Fibroblast of lung (primary cell): ENCODE results near the gene SPRY1. TPM values are rescaled to one million over a fixed set of nuclear protein-coding genes. Genes with fewer than 3 reads are reported as not detected.

Experiments
- DNase-seq, 2 donors: peaks; one replicate each; pipeline versions ENCODE4 v3.0.0 to v3.0.0-alpha.2; 2010; ENCODE audit warnings: low read depth in 2 of 2
- H2AFZ ChIP-seq: 2 replicates; pipeline ENCODE4 v1.5.1; 2012; ENCODE audit warnings: low read length, control low read depth, inconsistent platforms
- H3K27ac ChIP-seq: 2 replicates; pipeline ENCODE4 v1.5.1; 2011; ENCODE audit warnings: low read length, control low read depth; ENCODE audit not compliant: insufficient read depth
- H3K27me3 ChIP-seq: 2 replicates; pipeline ENCODE4 v1.5.1; 2011; ENCODE audit warnings: mild to moderate bottlenecking, low read length; ENCODE audit not compliant: control insufficient read depth, insufficient read depth
- H3K36me3 ChIP-seq: 2 replicates; pipeline ENCODE4 v1.5.1; 2011; ENCODE audit warnings: low read length; ENCODE audit not compliant: control insufficient read depth, insufficient read depth
- H3K4me1 ChIP-seq: 2 replicates; pipeline ENCODE4 v1.5.1; 2011; ENCODE audit warnings: low read length; ENCODE audit not compliant: control insufficient read depth, insufficient read depth; ENCODE audit errors: extremely low read depth
- H3K4me2 ChIP-seq: 2 replicates; pipeline ENCODE4 v1.5.1; 2011; ENCODE audit warnings: low read length, control low read depth; ENCODE audit not compliant: insufficient read depth; ENCODE audit errors: extremely low read depth
- H3K4me3 ChIP-seq, 4 experiments: fragments of 200-600 bp in 1 of 4; sonication (generic) in 1 of 4; replicated peaks in 1 of 4; 2 replicates each; pipeline ENCODE4 v1.5.1; 2011 to 2016; ENCODE audit warnings: low read length in 4 of 4, low read depth in 3 of 4, mild to moderate bottlenecking in 3 of 4, control low read depth in 2 of 4, inconsistent platforms in 1 of 4, mixed read lengths in 1 of 4; ENCODE audit not compliant: insufficient read depth in 1 of 4; ENCODE audit errors: control extremely low read depth in 1 of 4
- H3K79me2 ChIP-seq: 2 replicates; pipeline ENCODE4 v1.5.1; 2012; ENCODE audit warnings: mild to moderate bottlenecking, low read length, inconsistent platforms; ENCODE audit not compliant: control insufficient read depth, insufficient read depth
- H3K9ac ChIP-seq: 2 replicates; pipeline ENCODE4 v1.5.1; 2011; ENCODE audit warnings: mild to moderate bottlenecking, low read length, control low read depth; ENCODE audit not compliant: insufficient read depth
- H3K9me3 ChIP-seq: 2 replicates; pipeline ENCODE4 v1.5.1; 2012; ENCODE audit warnings: low read depth, low read length; ENCODE audit not compliant: control insufficient read depth, insufficient read depth
- H4K20me1 ChIP-seq: 2 replicates; pipeline ENCODE4 v1.5.1; 2011; ENCODE audit warnings: low read length; ENCODE audit not compliant: control insufficient read depth, insufficient read depth; ENCODE audit errors: extremely low read depth
- EZH2 ChIP-seq: IDR thresholded peaks from 2 replicates; pipeline ENCODE4 v1.5.1; 2012; ENCODE audit warnings: low read length, control low read depth, mild to moderate bottlenecking; ENCODE audit errors: missing control alignments
- polyA plus RNA-seq, 2 donors: library from polyadenylated mRNA; depleted of rRNA in 1 of 2; stranded (reverse) in 1 of 2; unstranded in 1 of 2; fragments of >200 nt; gene quantifications; 2 replicates each; pipeline ENCODE4 v1.2.1, GENCODE V29; 2011 to 2012; ENCODE audit warnings: missing spikeins in 1 of 2
- total RNA-seq: library from RNA; depleted of rRNA; stranded (reverse); fragments of >200 nt; gene quantifications from 2 replicates; pipeline ENCODE4 v1.2.1, GENCODE V29; 2014
- TF ChIP-seq, protein P1 (sequence below), 2 donors: IDR thresholded peaks in 1 of 2; conservative IDR thresholded peaks in 1 of 2; 1 replicate in 1 of 2; 2 replicates in 1 of 2; pipeline ENCODE4 v1.5.1; 2011 to 2012; ENCODE audit warnings: low read length in 2 of 2, control low read depth in 1 of 2, inconsistent platforms in 1 of 2, low read depth in 1 of 2, mild to moderate bottlenecking in 1 of 2

The SPRY1 gene
- total and polyA plus RNA-seq, 2 donors (not counting 1 experiment from before 2014, with no cell fraction given): 21.3 to 23.9 TPM

DNA sequence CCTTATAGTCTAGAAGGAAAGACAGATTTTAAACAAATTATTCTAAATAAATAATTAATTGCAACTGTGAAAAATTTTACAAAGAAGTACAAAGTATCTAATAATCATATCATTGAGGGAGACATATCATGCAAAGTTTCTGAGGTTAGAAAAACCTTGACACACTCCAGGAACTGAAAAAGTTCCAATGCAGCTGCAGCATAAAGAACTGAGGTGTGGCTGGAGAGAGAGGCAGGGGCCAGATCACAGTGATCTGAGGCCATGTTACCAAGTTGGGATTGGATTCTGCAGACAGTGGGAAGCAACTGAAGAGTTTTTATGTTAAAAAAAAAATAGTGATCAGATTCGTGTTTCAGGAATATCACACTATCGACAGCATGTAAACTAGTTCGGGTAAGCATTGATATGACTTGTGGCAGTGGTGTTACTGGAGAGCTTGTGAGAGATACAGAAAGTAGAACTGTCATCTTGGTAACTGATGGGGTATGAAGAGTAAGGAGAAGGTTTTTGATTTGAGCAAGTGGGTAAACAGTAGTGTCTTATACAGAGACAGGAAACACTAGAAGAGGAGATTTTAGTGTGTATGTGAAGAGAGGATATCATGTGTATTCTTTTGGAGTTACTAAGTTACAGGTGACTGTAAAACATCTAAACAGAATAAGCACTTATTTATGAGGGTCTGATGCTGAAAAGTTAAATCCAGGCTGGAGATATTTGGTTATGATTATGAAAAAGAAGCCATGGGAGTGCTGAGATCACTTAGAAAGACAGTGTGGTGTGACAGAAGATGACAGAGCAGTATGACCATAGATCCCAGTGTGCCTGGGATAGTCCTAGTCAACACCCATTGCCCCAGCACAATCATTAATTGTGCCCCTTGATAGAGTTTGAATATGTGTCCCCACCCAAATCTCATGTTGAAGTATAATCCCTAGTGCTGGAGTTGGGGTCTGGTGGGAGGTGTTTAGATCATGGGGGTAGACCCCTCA is 15.6 kb upstream of the SPRY1 start:
- Histone ChIP-seq H3K9ac (no peak overlapping the region), H3K4me2 (no peak overlapping the region), H3K4me1 (no peaks in the 10 kb centered on the region), H3K79me2 (no peaks in the 10 kb centered on the region), H3K4me3 (no peak overlapping the region), H2AFZ (no peak overlapping the region), H3K27me3 (no peaks in the 10 kb centered on the region), H3K36me3 (no peaks in the 10 kb centered on the region), H4K20me1 (no peaks in the 10 kb centered on the region), H3K27ac (no peak overlapping the region), H3K9me3 (no peaks in the 10 kb centered on the region)
- TF ChIP-seq EZH2: no peak
- TF ChIP-seq, protein P1, sequence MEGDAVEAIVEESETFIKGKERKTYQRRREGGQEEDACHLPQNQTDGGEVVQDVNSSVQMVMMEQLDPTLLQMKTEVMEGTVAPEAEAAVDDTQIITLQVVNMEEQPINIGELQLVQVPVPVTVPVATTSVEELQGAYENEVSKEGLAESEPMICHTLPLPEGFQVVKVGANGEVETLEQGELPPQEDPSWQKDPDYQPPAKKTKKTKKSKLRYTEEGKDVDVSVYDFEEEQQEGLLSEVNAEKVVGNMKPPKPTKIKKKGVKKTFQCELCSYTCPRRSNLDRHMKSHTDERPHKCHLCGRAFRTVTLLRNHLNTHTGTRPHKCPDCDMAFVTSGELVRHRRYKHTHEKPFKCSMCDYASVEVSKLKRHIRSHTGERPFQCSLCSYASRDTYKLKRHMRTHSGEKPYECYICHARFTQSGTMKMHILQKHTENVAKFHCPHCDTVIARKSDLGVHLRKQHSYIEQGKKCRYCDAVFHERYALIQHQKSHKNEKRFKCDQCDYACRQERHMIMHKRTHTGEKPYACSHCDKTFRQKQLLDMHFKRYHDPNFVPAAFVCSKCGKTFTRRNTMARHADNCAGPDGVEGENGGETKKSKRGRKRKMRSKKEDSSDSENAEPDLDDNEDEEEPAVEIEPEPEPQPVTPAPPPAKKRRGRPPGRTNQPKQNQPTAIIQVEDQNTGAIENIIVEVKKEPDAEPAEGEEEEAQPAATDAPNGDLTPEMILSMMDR (conservative IDR thresholded peaks at IDR 0.05 in 1 of 2, IDR thresholded peaks at IDR 0.05 in 1 of 2; ENCODE audit: low read depth in 1 of 2, low read length in 2 of 2): no peak
- DNase-seq: no peak

DNA sequence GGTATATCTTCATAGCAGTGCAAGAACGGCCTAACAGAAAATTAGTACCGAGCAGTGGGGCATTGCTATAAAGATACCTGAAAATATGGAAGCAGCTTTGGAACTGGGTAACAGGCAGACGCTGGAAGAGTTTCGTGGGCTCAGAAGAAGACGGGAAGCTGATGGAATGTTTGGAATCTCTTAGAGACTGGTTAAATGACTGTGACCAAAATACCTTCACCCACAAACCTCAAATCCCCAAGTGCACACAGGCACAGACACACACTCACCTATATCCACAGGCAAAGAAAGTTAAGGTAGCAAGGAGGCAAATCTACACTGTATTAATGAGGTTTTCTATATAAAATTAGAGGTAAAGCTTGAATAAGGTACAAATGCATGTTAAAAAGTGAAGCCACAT is 14.6 kb upstream of the SPRY1 start:
- no peak overlapping the region for H3K4me3 ChIP-seq
- no peak overlapping the region for H3K4me2 ChIP-seq
- H3K27ac ChIP-seq: no peak overlapping the region
- H3K4me1 ChIP-seq: no peaks in the 10 kb centered on the region
- no peaks in the 10 kb centered on the region for H3K36me3 ChIP-seq
- no peaks in the 10 kb centered on the region for H3K9me3 ChIP-seq
- H3K27me3 ChIP-seq: no peaks in the 10 kb centered on the region
- no peak overlapping the region for H2AFZ ChIP-seq
- H3K9ac ChIP-seq: no peak overlapping the region
- peak in 1 of 2 donors; percentile 57 for DNase-seq
- H3K79me2 ChIP-seq: no peaks in the 10 kb centered on the region
- TF ChIP-seq, protein P1 (conservative IDR thresholded peaks at IDR 0.05 in 1 of 2, IDR thresholded peaks at IDR 0.05 in 1 of 2; ENCODE audit: low read depth in 1 of 2, low read length in 2 of 2): no peak
- no peaks in the 10 kb centered on the region for H4K20me1 ChIP-seq

DNA sequence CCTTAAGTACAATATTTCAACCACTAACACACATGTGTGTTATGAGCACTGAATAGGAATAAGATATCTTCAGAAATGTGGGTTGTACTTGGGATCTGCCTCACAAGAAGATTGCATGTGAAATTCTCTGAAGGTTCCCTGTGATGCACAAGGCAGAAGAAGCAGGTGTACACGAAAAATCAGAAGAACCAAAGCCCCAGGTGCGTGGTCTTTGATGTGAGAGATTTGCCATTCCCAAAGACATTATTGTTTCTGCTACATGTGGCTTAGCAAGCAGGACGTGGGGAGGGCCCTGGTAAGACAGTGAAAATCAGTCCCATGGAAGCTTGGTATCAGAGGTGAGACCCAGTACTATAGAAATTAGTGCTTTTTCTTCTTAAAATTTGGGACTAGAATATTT is 13.0 kb upstream of the SPRY1 start:
- H3K4me1 ChIP-seq: no peaks in the 10 kb centered on the region
- TF ChIP-seq, protein P1 (conservative IDR thresholded peaks at IDR 0.05 in 1 of 2, IDR thresholded peaks at IDR 0.05 in 1 of 2; ENCODE audit: low read depth in 1 of 2, low read length in 2 of 2): no peak
- TF ChIP-seq EZH2: no peak
- no peak overlapping the region for H3K9ac ChIP-seq
- no peaks in the 10 kb centered on the region for H3K9me3 ChIP-seq
- H3K4me2 ChIP-seq: no peak overlapping the region
- no peaks in the 10 kb centered on the region for H3K36me3 ChIP-seq
- no peaks in the 10 kb centered on the region for H3K79me2 ChIP-seq
- H3K27ac ChIP-seq: no peak overlapping the region
- no peak overlapping the region for H3K4me3 ChIP-seq
- no peaks in the 10 kb centered on the region for H4K20me1 ChIP-seq
- H2AFZ ChIP-seq: no peak overlapping the region
- no peaks in the 10 kb centered on the region for H3K27me3 ChIP-seq
- no peak for DNase-seq
